H9 (cell line): ENCODE results near the gene APCDD1L. TPM values are rescaled to one million over a fixed set of nuclear protein-coding genes. Genes with fewer than 3 reads are reported as not detected.

Experiments used
- DNase-seq: peaks from one replicate; pipeline ENCODE4 v3.0.0-alpha.2; 2017
- H2AFZ ChIP-seq: one replicate; pipeline ENCODE4 v1.6.1; 2013; ENCODE audit warnings: mild to moderate bottlenecking, low read length, control low read depth, moderate library complexity
- H2AK5ac ChIP-seq: 2 replicates; pipeline ENCODE4 v1.6.1; 2013; ENCODE audit warnings: low read length, control low read depth, mixed read lengths; ENCODE audit not compliant: insufficient read length
- H2BK120ac ChIP-seq: one replicate; pipeline ENCODE4 v1.6.1; 2013; ENCODE audit warnings: low read depth, mild to moderate bottlenecking, low read length, control low read depth, inconsistent platforms; ENCODE audit not compliant: poor library complexity, severe bottlenecking
- H2BK12ac ChIP-seq: 2 replicates; pipeline ENCODE4 v1.6.1; 2013; ENCODE audit warnings: low read length, control low read depth, mixed read lengths, low read depth; ENCODE audit not compliant: insufficient read length
- H2BK15ac ChIP-seq: 2 replicates; pipeline ENCODE4 v1.6.1; 2013; ENCODE audit warnings: low read depth, low read length, control low read depth
- H2BK20ac ChIP-seq: one replicate; pipeline ENCODE4 v1.6.1; 2013; ENCODE audit warnings: low read depth, mild to moderate bottlenecking, low read length, control low read depth, inconsistent platforms; ENCODE audit not compliant: poor library complexity, severe bottlenecking
- H2BK5ac ChIP-seq: 2 replicates; pipeline ENCODE4 v1.6.1; 2013; ENCODE audit warnings: low read length, control low read depth, mixed read lengths; ENCODE audit not compliant: insufficient read length
- H3K14ac ChIP-seq: 2 replicates; pipeline ENCODE4 v1.6.1; 2013; ENCODE audit warnings: low read length, control low read depth; ENCODE audit not compliant: insufficient read depth
- H3K18ac ChIP-seq: 2 replicates; pipeline ENCODE4 v1.6.1; 2013; ENCODE audit warnings: low read depth, mild to moderate bottlenecking, mixed read lengths, low read length, control low read depth; ENCODE audit not compliant: insufficient read length
- H3K23ac ChIP-seq: 2 replicates; pipeline ENCODE4 v1.6.1; 2013; ENCODE audit warnings: low read length, control low read depth, mixed read lengths, low read depth; ENCODE audit not compliant: insufficient read length
- H3K23me2 ChIP-seq: 2 replicates; pipeline ENCODE4 v1.6.1; 2013; ENCODE audit warnings: low read depth, mild to moderate bottlenecking, mixed read lengths, low read length, control low read depth; ENCODE audit not compliant: insufficient read length, poor library complexity, severe bottlenecking
- H3K27ac ChIP-seq: 2 replicates; pipeline ENCODE4 v1.5.1; 2013; ENCODE audit warnings: low read length, control low read depth, mixed read lengths, low read depth; ENCODE audit not compliant: insufficient read length
- H3K27me3 ChIP-seq: 2 replicates; pipeline ENCODE4 v1.6.1; 2013; ENCODE audit warnings: low read length, control low read depth, inconsistent platforms; ENCODE audit not compliant: insufficient read depth
- H3K4ac ChIP-seq: 2 replicates; pipeline ENCODE4 v1.6.1; 2013; ENCODE audit warnings: low read depth, mild to moderate bottlenecking, control low read depth, inconsistent platforms, low read length, moderate library complexity
- H3K4me1 ChIP-seq: 2 replicates; pipeline ENCODE4 v1.6.1; 2013; ENCODE audit warnings: low read length, control low read depth, inconsistent platforms; ENCODE audit not compliant: insufficient read depth
- H3K4me2 ChIP-seq: 2 replicates; pipeline ENCODE4 v1.6.1; 2013; ENCODE audit warnings: low read length, control low read depth, mixed read lengths; ENCODE audit not compliant: insufficient read length, insufficient read depth
- H3K56ac ChIP-seq: 2 replicates; pipeline ENCODE4 v1.6.1; 2013; ENCODE audit warnings: low read depth, mild to moderate bottlenecking, mixed read lengths, low read length, control low read depth; ENCODE audit not compliant: insufficient read length
- H3K79me1 ChIP-seq: 2 replicates; pipeline ENCODE4 v1.6.1; 2013; ENCODE audit warnings: low read depth, mild to moderate bottlenecking, moderate library complexity, low read length, control low read depth, inconsistent platforms; ENCODE audit not compliant: insufficient read depth, poor library complexity, severe bottlenecking
- H3K79me2 ChIP-seq: 2 replicates; pipeline ENCODE4 v1.6.1; 2013; ENCODE audit warnings: low read length, control low read depth, inconsistent platforms; ENCODE audit not compliant: insufficient read depth
- H3K9ac ChIP-seq: 2 replicates; pipeline ENCODE4 v1.6.1; 2013; ENCODE audit warnings: low read length, control low read depth, mixed read lengths; ENCODE audit not compliant: insufficient read length; ENCODE audit errors: extremely low read depth
- H3K9me3 ChIP-seq: one replicate; pipeline ENCODE4 v1.6.1; 2013; ENCODE audit warnings: low read depth, low read length, inconsistent platforms; ENCODE audit not compliant: control insufficient read depth
- H3T11ph ChIP-seq: one replicate; pipeline ENCODE4 v1.6.1; 2013; ENCODE audit warnings: mild to moderate bottlenecking, low read length, control low read depth, inconsistent platforms
- H4K20me1 ChIP-seq: one replicate; pipeline ENCODE4 v1.6.1; 2013; ENCODE audit not compliant: control insufficient read depth, insufficient read length, insufficient read depth
- H4K5ac ChIP-seq: 2 replicates; pipeline ENCODE4 v1.6.1; 2013; ENCODE audit warnings: low read depth, mild to moderate bottlenecking, mixed read lengths, low read length, control low read depth; ENCODE audit not compliant: insufficient read length
- H4K8ac ChIP-seq: replicated peaks from 2 replicates; pipeline ENCODE4 v1.6.1; 2013; ENCODE audit warnings: low read length, control low read depth, mixed read lengths, low read depth; ENCODE audit not compliant: insufficient read length
- H4K91ac ChIP-seq: 2 replicates; pipeline ENCODE4 v1.6.1; 2013; ENCODE audit warnings: low read depth, mild to moderate bottlenecking, moderate library complexity, mixed read lengths, low read length, control low read depth; ENCODE audit not compliant: insufficient read length
- H3K27ac Mint-ChIP-seq, 3 experiments: 2 replicates in 2 of 3; 3 replicates in 1 of 3; pipeline ENCODE4 v1.8.0; 2020 to 2021; ENCODE audit warnings: mixed read lengths in 3 of 3, mild to moderate bottlenecking in 1 of 3, moderate library complexity in 1 of 3
- H3K27me3 Mint-ChIP-seq: 2 replicates; pipeline ENCODE4 v1.8.0; 2021; ENCODE audit warnings: low read depth, mild to moderate bottlenecking, moderate library complexity, mixed read lengths
- H3K36me3 Mint-ChIP-seq, 3 experiments: 2 replicates in 2 of 3; 3 replicates in 1 of 3; pipeline ENCODE4 v1.8.0; 2020 to 2021; ENCODE audit warnings: low read depth in 3 of 3, mixed read lengths in 3 of 3; ENCODE audit not compliant: insufficient read depth in 1 of 3
- H3K4me1 Mint-ChIP-seq, 2 experiments: 2 replicates each; pipeline ENCODE4 v1.8.0; 2020; ENCODE audit warnings: mixed read lengths in 2 of 2
- H3K4me3 Mint-ChIP-seq, 2 experiments: 2 replicates in 1 of 2; 3 replicates in 1 of 2; pipeline ENCODE4 v1.8.0; 2020 to 2021; ENCODE audit warnings: mild to moderate bottlenecking in 2 of 2, mixed read lengths in 2 of 2, moderate library complexity in 1 of 2
- H3K9me3 Mint-ChIP-seq, 2 experiments: 2 replicates in 1 of 2; 3 replicates in 1 of 2; pipeline ENCODE4 v1.8.0; 2020; ENCODE audit warnings: mild to moderate bottlenecking in 2 of 2, mixed read lengths in 2 of 2, moderate library complexity in 1 of 2
- CTCF ChIP-seq: fragments of 200-600 bp; sonication (generic); conservative IDR thresholded peaks from 3 replicates; pipeline ENCODE4 v1.8.0; 2021; ENCODE audit warnings: antibody characterized with exemption, mild to moderate bottlenecking
- WGBS: extraction: QIAGEN DNeasy Blood & Tissue Kit; methylation state at CpG from one replicate; pipeline ENCODE4 v1.1.7; 2013; ENCODE audit warnings: missing lambda C conversion rate, low lambda C conversion rate, mixed read lengths; ENCODE audit not compliant: insufficient read length; ENCODE audit errors: extremely low coverage; 5-methylcytosine and 5-hydroxymethylcytosine counted together
- total RNA-seq: library from RNA; stranded (reverse); gene quantifications from 2 replicates; pipeline ENCODE4 v1.2.1, GENCODE V29; 2021

Gene APCDD1L
- total RNA-seq, 1 experiment from 2014 or later = 0.68 TPM

GRCh38 chr20:58492795-58493524 is 22.2 kb downstream of the APCDD1L start:
- Mint-ChIP-seq H3K27ac (no peak overlapping the region), H3K9me3 (peaks cover 10 to 12% of the 10 kb centered on the region in 2 experiments; a peak in 4 of 5 replicates), H3K36me3 (peaks cover 3 to 6% (median 5%) of the 10 kb centered on the region in 3 experiments; a peak in 3 of 7 replicates), H3K4me3 (no peak overlapping the region), H3K27me3 (peaks cover 3% of the 10 kb centered on the region; the same call in 1 of the 2 replicates), H3K4me1 (peaks cover 0 to 2% of the 10 kb centered on the region in 2 experiments; a peak in 1 of 4 replicates)
- Histone ChIP-seq H3K18ac (no peak overlapping the region), H3K4me1 (no peaks in the 10 kb centered on the region), H2BK120ac (no peak overlapping the region), H3K79me2 (no peaks in the 10 kb centered on the region), H2BK20ac (no peak overlapping the region), H4K5ac (no peak overlapping the region), H3K23me2 (no peaks in the 10 kb centered on the region), H3K14ac (no peak overlapping the region), H3K56ac (no peak overlapping the region), H2AFZ (no peak overlapping the region), H3K4me2 (no peak overlapping the region), H2BK12ac (no peak overlapping the region), H3T11ph (no peak overlapping the region), H3K9ac (no peak overlapping the region), H3K79me1 (no peaks in the 10 kb centered on the region), H3K27ac (no peak overlapping the region), H2AK5ac (no peak overlapping the region), H3K23ac (no peak overlapping the region), H4K20me1 (no peaks in the 10 kb centered on the region), H2BK5ac (no peak overlapping the region), H3K27me3 (no peaks in the 10 kb centered on the region), H3K9me3 (no peaks in the 10 kb centered on the region), H2BK15ac (no peak overlapping the region), H4K8ac (no peak overlapping the region), H3K4ac (no peak overlapping the region), H4K91ac (no peak overlapping the region)
- no peak for TF ChIP-seq CTCF
- no CpG with 5 or more reads among the region's 4 CpGs for WGBS
- DNase-seq = peak; percentile 9
